Uterus (tissue), 4 donors: Measurements from ENCODE around the gene GPR33. TPM values are rescaled to one million over a fixed set of nuclear protein-coding genes. Genes with fewer than 3 reads are reported as not detected.

Experiments used
- DNase-seq, 2 donors: peaks; one replicate each; pipeline ENCODE4 v3.0.0-alpha.2; 2019 to 2020
- H3K27ac ChIP-seq, 2 donors: fragments of 200-600 bp; sonication (generic); 1 replicate in 1 of 2; 2 replicates in 1 of 2; pipeline ENCODE4 v1.5.1; 2016 to 2018
- H3K27me3 ChIP-seq, 2 donors: fragments of 200-600 bp; sonication (generic); one replicate each; pipeline ENCODE4 v1.5.1; 2018 to 2019; ENCODE audit warnings: control low read depth in 1 of 2
- H3K36me3 ChIP-seq, 2 donors: fragments of 200-600 bp; sonication (generic); one replicate each; pipeline ENCODE4 v1.5.1; 2019; ENCODE audit warnings: control low read depth in 1 of 2
- H3K4me1 ChIP-seq, 2 donors: fragments of 200-600 bp; sonication (generic); one replicate each; pipeline ENCODE4 v1.5.1; 2018 to 2019; ENCODE audit warnings: control low read depth in 1 of 2
- H3K4me3 ChIP-seq, 2 donors: fragments of 200-600 bp; sonication (generic); 1 replicate in 1 of 2; 2 replicates in 1 of 2; pipeline ENCODE4 v1.5.1; 2018 to 2019; ENCODE audit warnings: mild to moderate bottlenecking in 1 of 2
- H3K9me3 ChIP-seq, 2 donors: fragments of 200-600 bp; sonication (generic); one replicate each; pipeline ENCODE4 v1.5.1; 2019; ENCODE audit warnings: control low read depth in 1 of 2
- POLR2A ChIP-seq, 2 donors: fragments of 450-650 bp; IDR thresholded peaks; one replicate each; pipeline ENCODE4 v1.6.1; 2016; ENCODE audit warnings: antibody characterized with exemption in 2 of 2, mild to moderate bottlenecking in 1 of 2, moderate library complexity in 1 of 2
- intact Hi-C: fragments of 100-400 bp; cut with DNase I; formaldehyde crosslinking; loops from one replicate; pipeline ENCODE4 v1.15.1; 2023; ENCODE audit warnings: low total_unique reads
- total RNA-seq, 4 donors: library from RNA; depleted of rRNA in 3 of 4; stranded (reverse); fragments of >200 nt in 3 of 4; gene quantifications; one replicate each; pipeline versions ENCODE4 v1.1.0 to v1.2.4, GENCODE V29; 2014 to 2023
- TF ChIP-seq, protein P1 (sequence below), 4 experiments: fragments of 200-600 bp in 2 of 4; fragments of 450-650 bp in 2 of 4; sonication (generic) in 2 of 4; IDR thresholded peaks; one replicate each; pipeline ENCODE4 v1.5.1; 2016 to 2019; ENCODE audit warnings: antibody characterized with exemption in 4 of 4, mild to moderate bottlenecking in 2 of 4, moderate library complexity in 1 of 4
- donor health status: DM: yes; HTN: yes; CAD: no.

Gene GPR33, protein sequence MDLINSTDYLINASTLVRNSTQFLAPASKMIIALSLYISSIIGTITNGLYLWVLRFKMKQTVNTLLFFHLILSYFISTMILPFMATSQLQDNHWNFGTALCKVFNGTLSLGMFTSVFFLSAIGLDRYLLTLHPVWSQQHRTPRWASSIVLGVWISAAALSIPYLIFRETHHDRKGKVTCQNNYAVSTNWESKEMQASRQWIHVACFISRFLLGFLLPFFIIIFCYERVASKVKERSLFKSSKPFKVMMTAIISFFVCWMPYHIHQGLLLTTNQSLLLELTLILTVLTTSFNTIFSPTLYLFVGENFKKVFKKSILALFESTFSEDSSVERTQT
- not detected for total RNA-seq

DNA sequence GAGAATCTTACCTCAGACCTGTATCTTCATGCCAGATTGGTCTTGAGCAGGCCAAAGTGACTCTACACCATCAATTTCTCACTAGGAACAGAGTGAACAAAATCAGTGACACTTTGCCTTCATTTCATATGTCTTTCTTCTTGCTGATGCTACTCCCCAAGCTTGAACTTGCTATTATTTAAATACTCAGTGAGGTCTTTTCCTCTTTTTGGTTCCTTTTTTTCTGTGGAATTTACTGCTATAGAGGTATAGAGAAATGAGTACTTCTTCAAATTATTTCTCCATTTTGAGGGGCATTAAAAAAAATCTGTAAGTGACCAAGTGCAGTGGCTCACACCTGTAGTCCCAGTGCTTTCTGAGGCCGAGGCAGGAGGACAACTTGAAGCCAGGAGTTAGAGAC, at the start of gene GPR33:
TSS of gene GPR33 (minus strand) at position 154 of the 400 bp plus-strand sequence. CDS start 4,074 bp downstream, outside the sequence.
- no peak for DNase-seq
- no peaks in the 10 kb centered on the region for H3K9me3 ChIP-seq
- no peaks in the 10 kb centered on the region for H3K4me1 ChIP-seq
- H3K36me3 ChIP-seq: no peaks in the 10 kb centered on the region
- TF ChIP-seq, protein P1, sequence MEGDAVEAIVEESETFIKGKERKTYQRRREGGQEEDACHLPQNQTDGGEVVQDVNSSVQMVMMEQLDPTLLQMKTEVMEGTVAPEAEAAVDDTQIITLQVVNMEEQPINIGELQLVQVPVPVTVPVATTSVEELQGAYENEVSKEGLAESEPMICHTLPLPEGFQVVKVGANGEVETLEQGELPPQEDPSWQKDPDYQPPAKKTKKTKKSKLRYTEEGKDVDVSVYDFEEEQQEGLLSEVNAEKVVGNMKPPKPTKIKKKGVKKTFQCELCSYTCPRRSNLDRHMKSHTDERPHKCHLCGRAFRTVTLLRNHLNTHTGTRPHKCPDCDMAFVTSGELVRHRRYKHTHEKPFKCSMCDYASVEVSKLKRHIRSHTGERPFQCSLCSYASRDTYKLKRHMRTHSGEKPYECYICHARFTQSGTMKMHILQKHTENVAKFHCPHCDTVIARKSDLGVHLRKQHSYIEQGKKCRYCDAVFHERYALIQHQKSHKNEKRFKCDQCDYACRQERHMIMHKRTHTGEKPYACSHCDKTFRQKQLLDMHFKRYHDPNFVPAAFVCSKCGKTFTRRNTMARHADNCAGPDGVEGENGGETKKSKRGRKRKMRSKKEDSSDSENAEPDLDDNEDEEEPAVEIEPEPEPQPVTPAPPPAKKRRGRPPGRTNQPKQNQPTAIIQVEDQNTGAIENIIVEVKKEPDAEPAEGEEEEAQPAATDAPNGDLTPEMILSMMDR (IDR thresholded peaks at IDR 0.05): no peak
- no peak for TF ChIP-seq POLR2A (IDR thresholded peaks at IDR 0.05)
- no peak within 1 kb of the TSS for H3K27ac ChIP-seq
- no peak within 1 kb of the TSS for H3K4me3 ChIP-seq
- H3K27me3 ChIP-seq: no peaks in the 10 kb centered on the region
- intact Hi-C loops: no loop called here

DNA sequence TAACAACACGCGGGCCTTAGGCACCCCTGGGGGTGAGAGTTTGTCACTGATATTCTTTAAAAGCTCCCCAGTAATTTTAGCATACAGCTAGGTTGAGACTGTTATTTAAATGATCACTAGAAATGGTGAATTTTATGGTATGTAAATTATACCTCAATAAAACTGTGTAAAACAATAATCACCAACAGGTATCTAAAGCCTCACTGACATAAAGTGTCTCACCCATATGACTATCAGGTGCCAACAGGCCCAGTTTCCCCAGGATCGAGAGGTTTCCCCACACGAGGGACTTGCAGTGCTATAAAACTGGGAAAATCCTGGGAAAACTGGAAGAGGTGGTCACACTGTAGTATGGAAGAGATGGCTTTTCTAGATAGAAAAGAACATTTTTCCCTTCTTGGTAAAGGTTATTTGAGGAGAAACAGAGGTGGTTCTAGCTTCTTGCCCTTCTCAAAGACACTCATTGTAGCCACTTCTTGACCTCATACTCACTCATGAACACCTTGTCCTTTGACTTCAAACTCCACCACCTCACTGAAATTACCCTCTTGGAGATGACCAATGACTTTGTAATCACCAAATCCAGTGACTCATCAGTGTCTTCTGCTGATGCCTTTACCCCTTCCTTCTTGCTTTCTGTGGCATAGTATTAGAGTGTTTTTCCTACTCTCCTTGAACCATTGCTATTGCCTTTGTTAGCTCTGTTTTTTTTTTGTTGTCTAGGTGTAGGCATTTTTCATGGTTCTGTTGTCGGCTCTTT, 48.5 kb upstream of the GPR33 start:
- H3K9me3 ChIP-seq: no peaks in the 10 kb centered on the region
- no peak for TF ChIP-seq POLR2A (IDR thresholded peaks at IDR 0.05)
- TF ChIP-seq, protein P1 (IDR thresholded peaks at IDR 0.05): no peak
- intact Hi-C loops: no loop called here
- no peaks in the 10 kb centered on the region for H3K36me3 ChIP-seq
- H3K4me3 ChIP-seq: no peak overlapping the region
- H3K27me3 ChIP-seq: no peaks in the 10 kb centered on the region
- DNase-seq: no peak
- no peaks in the 10 kb centered on the region for H3K4me1 ChIP-seq
- H3K27ac ChIP-seq: no peak overlapping the region

DNA sequence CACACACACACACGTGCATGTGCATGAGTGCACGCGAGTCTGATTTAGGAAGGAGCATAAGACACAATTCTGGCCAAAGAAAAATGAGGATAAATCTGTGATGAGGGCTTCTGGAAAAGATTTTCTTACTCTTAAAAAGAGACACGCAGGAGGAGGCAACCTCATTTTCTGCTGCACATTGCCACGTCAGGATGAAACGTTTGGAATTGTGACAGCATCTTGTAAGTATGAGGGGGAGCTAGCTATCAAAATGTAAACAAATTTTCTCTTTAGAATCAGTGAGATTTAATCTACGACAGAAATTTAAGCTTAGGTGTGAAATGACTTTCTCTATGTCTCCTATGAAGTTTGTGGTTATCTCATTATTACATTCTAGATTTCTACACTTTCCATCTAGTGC, 42.3 kb upstream of the GPR33 start:
- Histone ChIP-seq H3K27me3 (no peaks in the 10 kb centered on the region), H3K36me3 (no peaks in the 10 kb centered on the region), H3K27ac (no peak overlapping the region), H3K9me3 (no peaks in the 10 kb centered on the region), H3K4me1 (no peaks in the 10 kb centered on the region), H3K4me3 (no peak overlapping the region)
- TF ChIP-seq, protein P1 (IDR thresholded peaks at IDR 0.05): no peak
- no peak for TF ChIP-seq POLR2A (IDR thresholded peaks at IDR 0.05)
- no peak for DNase-seq
- intact Hi-C loops: no loop called here

DNA sequence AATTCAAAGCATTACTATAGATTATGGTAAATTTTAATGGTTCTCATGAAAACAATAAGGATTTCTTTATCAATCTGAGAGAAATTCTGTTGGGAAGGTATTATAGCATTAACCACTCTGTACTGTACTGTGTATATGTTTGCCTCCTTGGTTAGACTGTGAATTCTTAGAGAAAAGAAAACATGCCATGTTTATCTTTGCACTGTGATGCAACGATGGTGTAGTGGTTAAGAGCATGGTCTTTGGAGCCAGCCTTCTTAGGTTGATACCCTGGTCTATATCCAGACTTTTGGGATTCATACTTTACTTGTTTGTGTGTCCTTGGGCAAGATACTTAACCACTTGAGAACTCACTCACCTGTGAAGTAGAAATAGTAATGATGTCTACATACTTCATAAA, 41.2 kb upstream of the GPR33 start:
- H3K4me3 ChIP-seq: no peak overlapping the region
- intact Hi-C loops: no loop called here
- no peak overlapping the region for H3K27ac ChIP-seq
- TF ChIP-seq POLR2A (IDR thresholded peaks at IDR 0.05): no peak
- TF ChIP-seq, protein P1 (IDR thresholded peaks at IDR 0.05): no peak
- H3K9me3 ChIP-seq: no peaks in the 10 kb centered on the region
- no peaks in the 10 kb centered on the region for H3K4me1 ChIP-seq
- no peaks in the 10 kb centered on the region for H3K36me3 ChIP-seq
- H3K27me3 ChIP-seq: no peaks in the 10 kb centered on the region
- no peak for DNase-seq

DNA sequence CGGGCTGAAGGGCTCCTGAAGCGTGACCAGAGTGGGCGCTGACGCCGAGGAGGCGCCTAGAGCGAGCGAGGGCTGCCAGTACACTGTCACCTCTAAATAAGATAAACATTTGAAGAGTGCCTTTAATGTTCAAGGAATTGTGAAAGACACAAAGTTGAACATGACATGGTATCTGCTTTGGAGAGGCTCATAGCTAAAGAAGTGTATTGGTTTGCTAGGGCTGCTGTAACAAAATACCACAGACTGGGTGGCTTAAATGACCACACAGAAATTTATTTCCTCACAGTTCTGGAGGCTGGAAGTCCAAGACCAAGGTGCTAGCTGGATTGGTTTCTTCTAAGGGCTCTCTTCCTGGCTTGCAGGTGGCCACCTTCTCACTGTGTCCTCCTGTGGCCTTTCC, 39.7 kb upstream of the GPR33 start:
- intact Hi-C loops: no loop called here
- no peak overlapping the region for H3K4me3 ChIP-seq
- DNase-seq: no peak

More for the DNA sequence above, 39.7 kb upstream of the GPR33 start:
- Histone ChIP-seq H3K36me3 (no peaks in the 10 kb centered on the region), H3K4me1 (no peaks in the 10 kb centered on the region), H3K27ac (no peak overlapping the region), H3K9me3 (no peaks in the 10 kb centered on the region), H3K27me3 (no peaks in the 10 kb centered on the region)
- no peak for TF ChIP-seq POLR2A (IDR thresholded peaks at IDR 0.05)
- TF ChIP-seq, protein P1 (IDR thresholded peaks at IDR 0.05): no peak
